ENCODE results near the gene AMZ1.
A peak's percentile ranks its signal among the peaks of the same experiment; 100 is the strongest.

Gene AMZ1

GRCh38 chr7:2757361-2757903 lies 69.4 kb downstream of the AMZ1 start:
- peak; percentile 23 for DNase-seq

DNA sequence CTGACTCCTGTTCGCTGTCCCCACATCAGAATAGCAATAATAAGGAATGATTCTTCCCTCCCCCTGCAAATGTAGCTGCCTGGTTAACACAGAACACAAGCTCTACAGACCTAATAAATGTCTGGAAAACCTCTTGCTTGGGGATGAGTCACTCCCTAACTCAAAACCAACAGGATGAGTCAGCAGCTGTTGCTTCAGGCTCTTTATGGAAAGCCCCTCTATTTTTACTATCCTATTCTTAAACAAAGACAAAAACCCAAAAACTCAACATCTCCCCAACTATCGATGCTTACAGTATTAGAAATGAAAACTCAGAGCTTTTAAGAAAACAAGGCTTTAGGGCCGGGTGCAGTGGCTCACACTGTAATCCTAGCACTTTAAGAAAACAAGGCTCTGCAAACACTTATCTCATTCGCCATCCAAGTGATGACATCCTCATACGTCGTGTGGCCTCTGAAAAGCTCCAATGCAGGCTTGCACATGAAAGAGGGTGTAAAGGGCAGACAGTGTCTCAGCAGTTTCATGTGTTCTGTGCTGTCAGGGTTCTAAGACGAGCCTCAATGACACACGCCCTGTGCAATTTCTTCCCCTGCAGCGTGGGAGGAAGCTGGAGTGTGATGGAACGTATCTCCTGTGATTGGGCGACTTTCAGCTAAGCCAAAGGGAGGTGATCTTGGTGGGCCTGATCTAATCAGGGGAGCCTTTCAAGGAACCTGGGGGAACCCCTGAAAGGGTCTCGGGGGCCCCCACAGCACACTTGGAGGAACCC lies 70.1 kb downstream of the AMZ1 start:
- DNase-seq, result peak; percentile 91

- DNase-seq, result peak; percentile 23
These were observed 70.9 kb downstream of the AMZ1 start for GRCh38 chr7:2758673-2759616.

GRCh38 chr7:2759736-2760097 lies 71.7 kb downstream of the AMZ1 start:
- no peak for DNase-seq

- peak; percentile 33 for DNase-seq
These were observed 72.3 kb downstream of the AMZ1 start for GRCh38 chr7:2760098-2760889.

DNA sequence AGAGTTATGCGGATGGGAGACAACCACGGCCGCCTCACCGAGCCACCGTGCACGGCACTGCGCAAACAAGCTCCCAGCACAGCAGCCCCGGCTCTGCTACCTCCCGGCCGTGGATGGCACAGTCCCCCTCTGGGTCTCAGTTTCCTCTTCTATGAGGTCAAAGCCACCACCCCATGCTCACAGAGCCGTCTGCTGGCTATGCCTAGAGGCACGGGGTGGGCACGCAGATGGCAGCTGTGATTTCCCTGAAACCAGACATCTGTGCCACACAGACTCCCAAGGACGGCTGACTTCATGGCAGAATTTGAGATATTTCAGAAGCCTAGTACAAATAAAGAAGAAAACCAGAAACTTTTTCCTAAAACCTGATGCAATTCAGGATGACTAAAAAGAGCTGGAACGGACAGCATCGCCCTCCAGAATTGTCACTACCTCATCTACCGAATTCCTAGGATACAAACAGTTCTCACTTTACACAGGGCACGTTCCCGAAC lies 73.2 kb downstream of the AMZ1 start:
- no peak for DNase-seq

DNA sequence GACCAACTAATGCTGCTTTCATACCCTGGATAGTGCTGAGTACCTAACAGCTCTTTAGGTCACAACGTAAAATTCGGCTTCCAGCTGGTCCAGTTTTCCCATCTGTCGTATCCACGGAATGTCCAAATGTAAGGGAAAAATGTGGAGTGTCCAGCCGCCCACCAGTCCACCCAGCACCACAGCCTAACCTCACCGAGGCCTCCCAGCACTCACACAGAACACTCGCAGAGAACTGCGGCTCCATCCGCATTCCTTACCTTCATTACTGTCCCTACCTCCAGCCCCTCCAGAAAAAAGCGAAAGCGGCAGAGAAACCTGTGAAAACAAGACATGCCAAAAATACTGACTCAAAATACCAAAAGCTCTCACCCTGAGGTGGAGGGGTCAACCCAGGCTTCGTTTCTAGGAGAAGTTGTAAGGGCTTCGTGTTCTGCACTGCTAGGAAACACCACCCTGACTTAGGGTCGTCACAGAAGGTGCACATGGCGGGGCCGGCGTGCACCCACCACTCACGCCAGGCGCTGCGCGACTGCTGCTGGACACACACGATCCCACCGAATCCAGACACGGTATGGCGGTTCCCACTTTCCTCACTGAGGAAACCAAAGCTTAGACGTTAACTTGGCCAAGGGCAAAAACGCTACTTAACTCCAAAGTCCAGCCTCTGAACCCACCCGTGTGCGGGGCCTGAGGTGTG lies 73.9 kb downstream of the AMZ1 start:
- no peak for DNase-seq

DNA sequence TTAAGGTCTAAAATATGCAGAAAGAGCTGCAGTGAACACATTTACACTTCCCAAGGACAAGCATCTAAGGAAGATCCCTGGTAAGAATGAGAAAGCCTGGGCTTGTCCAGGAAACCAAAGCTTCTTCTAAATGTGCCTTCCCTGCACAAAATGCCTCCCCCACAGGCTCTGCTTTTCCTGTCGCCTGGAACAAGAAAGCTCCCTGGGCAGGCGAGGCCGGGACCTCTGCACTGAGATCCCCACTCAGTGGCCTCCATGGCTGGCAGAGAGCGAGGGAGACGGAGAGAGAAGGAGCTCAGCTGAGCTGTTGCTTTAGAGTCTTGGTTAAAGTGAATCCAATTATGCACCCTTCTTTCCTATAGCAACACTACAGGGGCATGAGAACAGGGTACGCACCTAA lies 75.6 kb downstream of the AMZ1 start:
- DNase-seq, result no peak

DNA sequence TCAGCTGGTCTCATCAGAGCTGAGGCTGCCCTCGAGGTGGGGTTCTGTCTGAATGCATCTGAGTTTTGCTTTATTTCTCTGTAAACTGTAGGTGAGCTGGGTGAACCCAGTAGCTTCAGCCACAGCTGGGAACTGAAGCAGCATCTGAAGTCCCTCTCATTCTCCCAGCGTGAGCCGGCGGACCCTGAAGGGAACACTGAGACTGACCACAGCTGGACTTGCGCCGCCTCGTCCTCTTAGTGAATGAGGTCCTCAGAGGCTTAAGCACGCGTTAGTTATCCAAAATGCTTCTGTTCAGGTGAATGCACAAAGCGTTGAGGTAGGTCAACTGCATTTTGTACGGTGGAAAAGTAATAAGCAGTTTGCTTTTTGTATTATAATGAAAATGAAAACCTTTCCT lies 76.6 kb downstream of the AMZ1 start:
- no peak for DNase-seq

All from activated CD4-positive, alpha-beta T cell treated with anti-CD3 and anti-CD28 coated beads, Interleukin-2, Interleukin-6, amounts not matched to agents 100 ng/mL and 50 ng/mL, durations not matched to agents 16 hours and 8 hours (primary cell).